K562 (cell line): ENCODE results near the gene USP22. TPM values are rescaled to one million over a fixed set of nuclear protein-coding genes. Genes with fewer than 3 reads are reported as not detected.

ENCODE experiments used
- ATAC-seq: fragments of 200-7000 bp; cut with Tn5 transposase; 3 replicates; pipeline ENCODE4 v1.9.1; 2020; ENCODE audit warnings: moderate library complexity
- BruUV-seq: library from RNA; stranded (reverse); fragments of 400-500 nt; replicated peaks from 2 replicates; lab custom pipeline; 2021; lab: Mats Ljungman, UMichigan
- CTCF ChIA-PET: fragments of 300-600 bp; formaldehyde crosslinking; extraction: SDS; loops from one replicate; lab custom pipeline; 2021; ENCODE audit warnings: low intra/inter-chr PET ratio; lab: Yijun Ruan, JAX
- POLR2A ChIA-PET: fragments of 300-600, 350-650 bp; sonication (Branson Sonifier 250); formaldehyde crosslinking; extraction: SDS; loops from one replicate; lab custom pipeline; 2021; ENCODE audit warnings: antibody characterized with exemption, inconsistent platforms; lab: Yijun Ruan, JAX
- DNase-seq, 4 experiments: peaks; one replicate each; pipeline versions ENCODE4 v3.0.0 to v3.0.0-alpha.2; 2011 to 2018; ENCODE audit warnings: low spot score in 3 of 4, mixed read lengths in 3 of 4; ENCODE audit errors: extremely low read depth in 1 of 4
- FAIRE-seq: peaks from 2 replicates; lab custom pipeline; 2011; peaks lifted over from hg19 to GRCh38; lab: Jason Lieb, UNC
- H2AFZ ChIP-seq: 2 replicates; pipeline ENCODE4 v1.6.0; 2011; ENCODE audit warnings: low read depth, low read length, control low read depth, inconsistent platforms
- H3K27ac ChIP-seq: fragments of 200-600 bp; 3 replicates; pipeline ENCODE4 v1.8.0; 2011; ENCODE audit warnings: low read depth, mild to moderate bottlenecking, control low read depth, inconsistent platforms, low read length, moderate library complexity, mixed read lengths; ENCODE audit errors: extremely low read depth
- H3K27me3 ChIP-seq, 2 experiments: fragments of 300-600 bp in 1 of 2; 2 replicates in 1 of 2; 3 replicates in 1 of 2; pipeline versions ENCODE4 v1.6.0 to v1.8.0; 2011; ENCODE audit warnings: inconsistent platforms in 2 of 2, low read length in 2 of 2, mild to moderate bottlenecking in 1 of 2, mixed read lengths in 1 of 2, moderate library complexity in 1 of 2; ENCODE audit not compliant: control insufficient read depth in 2 of 2, insufficient read depth in 2 of 2
- H3K36me3 ChIP-seq: fragments of 300-600 bp; 3 replicates; pipeline ENCODE4 v1.8.0; 2011; ENCODE audit warnings: mild to moderate bottlenecking, low read length, inconsistent platforms; ENCODE audit not compliant: control insufficient read depth, insufficient read depth
- H3K4me1 ChIP-seq, 2 experiments: fragments of 200-600 bp in 1 of 2; replicated peaks in 1 of 2; 2 replicates in 1 of 2; 3 replicates in 1 of 2; pipeline versions ENCODE4 v1.5.1 to v1.8.0; 2011; ENCODE audit warnings: inconsistent platforms in 2 of 2, low read length in 2 of 2, mild to moderate bottlenecking in 1 of 2, mixed read lengths in 1 of 2, moderate library complexity in 1 of 2; ENCODE audit not compliant: control insufficient read depth in 2 of 2, insufficient read depth in 2 of 2
- H3K4me2 ChIP-seq: 2 replicates; pipeline ENCODE4 v1.6.1; 2011; ENCODE audit warnings: low read length, control low read depth, inconsistent platforms, mixed read lengths; ENCODE audit not compliant: insufficient read depth
- H3K4me3 ChIP-seq: fragments of 200-600 bp; sonication (generic), shearing (Covaris generic); 2 replicates; pipeline ENCODE4 v1.5.1; 2016; ENCODE audit warnings: control low read depth, inconsistent platforms
- H3K79me2 ChIP-seq: fragments of 200-600 bp; 3 replicates; pipeline ENCODE4 v1.8.0; 2011; ENCODE audit warnings: low read length, inconsistent platforms; ENCODE audit not compliant: control insufficient read depth, insufficient read depth
- H3K9ac ChIP-seq, 2 experiments: 2 replicates each; pipeline versions ENCODE4 v1.6.0 to v1.6.1; 2011; ENCODE audit warnings: low read depth in 2 of 2, low read length in 2 of 2, control low read depth in 1 of 2, inconsistent platforms in 1 of 2, mild to moderate bottlenecking in 1 of 2, mixed read lengths in 1 of 2; ENCODE audit not compliant: insufficient read depth in 1 of 2
- H3K9me1 ChIP-seq: one replicate; pipeline ENCODE4 v1.6.0; 2011; ENCODE audit warnings: inconsistent platforms, mild to moderate bottlenecking, low read length, moderate library complexity; ENCODE audit not compliant: control insufficient read depth, insufficient read depth
- H3K9me3 ChIP-seq: replicated peaks from 2 replicates; pipeline ENCODE4 v1.5.1; 2011; ENCODE audit warnings: low read depth, low read length, inconsistent platforms; ENCODE audit not compliant: control insufficient read depth, insufficient read depth
- H4K20me1 ChIP-seq: replicated peaks from 2 replicates; pipeline ENCODE4 v1.6.1; 2011; ENCODE audit warnings: low read length, inconsistent platforms, mixed read lengths; ENCODE audit not compliant: control insufficient read depth, insufficient read depth
- HNRNPUL1 ChIP-seq: fragments of 200-400 bp; formaldehyde crosslinking; IDR thresholded peaks from 2 replicates; pipeline ENCODE4 v1.6.1; 2017; ENCODE audit warnings: low read length
- KDM2B ChIP-seq: fragments of 250-450 bp; sonication (Bioruptor Pico); IDR thresholded peaks from 2 replicates; pipeline ENCODE4 v1.8.0; 2021; ENCODE audit warnings: mild to moderate bottlenecking, moderate library complexity
- KLF16 ChIP-seq: IDR thresholded peaks from 2 replicates; pipeline ENCODE4 v1.6.1; 2016; ENCODE audit warnings: antibody characterized with exemption
- MAZ ChIP-seq, 2 experiments: fragments of 450-650 bp in 1 of 2; sonication (generic) in 1 of 2; formaldehyde crosslinking; IDR thresholded peaks in 1 of 2; conservative IDR thresholded peaks in 1 of 2; 2 replicates each; pipeline versions ENCODE4 v1.4.0 to v1.5.0; 2020; ENCODE audit warnings: mild to moderate bottlenecking in 1 of 2, missing genetic modification reagents in 1 of 2
- NEUROD1 ChIP-seq: fragments of 150-350 bp; IDR thresholded peaks from 2 replicates; pipeline ENCODE4 v1.6.1; 2014; ENCODE audit warnings: borderline replicate concordance, low read length, low read depth; ENCODE audit not compliant: partially characterized antibody
- PTRF ChIP-seq: fragments of 450-650 bp; IDR thresholded peaks from 2 replicates; pipeline ENCODE4 v1.6.1; 2016; ENCODE audit warnings: mild to moderate bottlenecking, missing genetic modification characterization, missing compliant biosample characterization
- RAD51 ChIP-seq: fragments of 450-650 bp; IDR thresholded peaks from 2 replicates; pipeline ENCODE4 v1.7.1; 2016; ENCODE audit warnings: low read depth, mild to moderate bottlenecking, borderline replicate concordance
- SIN3B ChIP-seq: fragments of 450-650 bp; IDR thresholded peaks from 2 replicates; pipeline ENCODE4 v1.6.1; 2017; ENCODE audit warnings: low read depth, mild to moderate bottlenecking, moderate library complexity
- ZC3H8 ChIP-seq: fragments of 450-650 bp; IDR thresholded peaks from 2 replicates; pipeline ENCODE4 v1.6.1; 2017
- ZNF140 ChIP-seq: fragments of 250-450 bp; sonication (Bioruptor Pico); IDR thresholded peaks from 2 replicates; pipeline ENCODE4 v1.8.0; 2021; ENCODE audit warnings: moderate library complexity, mild to moderate bottlenecking, inconsistent platforms
- ZNF175 ChIP-seq: fragments of 200-800 bp; sonication (Bioruptor generic); IDR thresholded peaks from 2 replicates; pipeline ENCODE4 v1.6.1; 2016; ENCODE audit warnings: low read depth, mild to moderate bottlenecking, missing genetic modification characterization, missing compliant biosample characterization
- WGBS: fragments of 100-300 bp; shearing (Covaris generic); methylation state at CpG from one replicate; pipeline ENCODE4 v1.1.6; 2016; ENCODE audit warnings: low coverage, mixed read lengths; ENCODE audit not compliant: insufficient coverage; ENCODE audit errors: missing lambda C conversion rate; 5-methylcytosine and 5-hydroxymethylcytosine counted together
- in situ Hi-C: fragments of 300-500 bp; cut with MboI; formaldehyde crosslinking; loops from 4 replicates; pipeline ENCODE4 v1.15.0; 2018; ENCODE audit warnings: inconsistent platforms, mixed read lengths
- intact Hi-C: fragments of 100-400 bp; cut with micrococcal nuclease; formaldehyde crosslinking; loops from 2 replicates; pipeline ENCODE4 v1.14.2; 2022
- polyA plus RNA-seq, 8 experiments: library from polyadenylated mRNA; depleted of rRNA in 4 of 8; stranded (reverse) in 5 of 8; unstranded in 3 of 8; fragments of >200 nt; fragmentation: Nextera tagmentation in 2 of 8; fragmentation: Illumina TruSeq in 1 of 8; extraction: Ambion mirVana in 2 of 8; extraction: Trizol in 1 of 8; gene quantifications; 2 replicates each; pipeline versions ENCODE4 v1.2.1 to v1.2.3, GENCODE V29; 2011 to 2014; ENCODE audit warnings: inconsistent platforms in 1 of 8, missing spikeins in 1 of 8
- total RNA-seq, 7 experiments: library from RNA; depleted of rRNA in 6 of 7; stranded (reverse); fragments of >200 nt in 6 of 7; fragmentation: Illumina TruSeq in 2 of 7; extraction: Trizol in 2 of 7; gene quantifications; 2 replicates each; pipeline versions ENCODE4 v1.2.1 to v1.2.3, GENCODE V29; 2011 to 2021; ENCODE audit warnings: low replicate concordance in 1 of 7

The USP22 gene
- total and polyA plus RNA-seq, 9 of the 15 experiments (the other 6 are each of a cell fraction or from before 2014, with no cell fraction given): 6.5 to 113 (median 58.9) TPM

DNA sequence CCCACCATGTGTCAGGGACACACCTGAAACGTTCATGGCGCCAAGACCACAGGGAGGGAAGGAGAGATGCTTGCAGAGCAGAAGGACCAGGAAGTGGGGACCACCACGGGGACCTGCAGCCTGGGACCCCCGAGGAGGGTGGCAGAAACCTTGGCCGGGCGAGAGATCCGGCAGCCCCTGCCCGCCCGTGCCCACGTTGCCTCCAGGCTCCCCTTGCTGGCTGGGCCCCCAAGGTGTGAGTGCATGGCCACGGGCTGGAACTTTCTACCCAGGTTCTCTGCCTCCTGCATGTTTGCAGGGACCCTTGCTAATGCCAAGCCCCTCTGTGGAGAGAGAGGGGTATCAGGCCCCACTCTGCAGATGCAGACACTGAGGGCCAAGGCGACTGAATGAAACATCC, 50.4 kb downstream of the USP22 start:
- Histone ChIP-seq H3K9me3 (no peaks in the 10 kb centered on the region), H2AFZ (no peak overlapping the region), H3K4me1 (peaks cover 0 to 15% of the 10 kb centered on the region in 2 experiments; a peak in 2 of 5 replicates), H3K4me2 (no peak overlapping the region), H3K27ac (no peak overlapping the region), H3K79me2 (no peaks in the 10 kb centered on the region)
- POLR2A ChIA-PET: interaction anchor here (0.8 to 1.0 kb wide), 2 partner anchors 10 to 15 kb away, joined by 4 to 5 read pairs; no protein-coding TSS in a partner anchor
- ATAC-seq: no peak
- CTCF ChIA-PET: no interaction called here
- in situ Hi-C loops: no loop called here
- TF ChIP-seq MAZ (CRISPR knock-in tag; conservative IDR thresholded peaks at IDR 0.05 in 1 of 2, IDR thresholded peaks at IDR 0.05 in 1 of 2) (no peak), SIN3B (no peak), HNRNPUL1 (no peak)
- TF ChIP-seq, all 486 proteins: peak for 0
- Histone ChIP-seq H3K27me3 (no peaks in the 10 kb centered on the region), H3K9me1 (no peaks in the 10 kb centered on the region), H3K9ac (no peak overlapping the region), H4K20me1 (no peaks in the 10 kb centered on the region), H3K4me3 (no peak overlapping the region), H3K36me3 (no peaks in the 10 kb centered on the region)
- BruUV-seq: no TSS peak
- WGBS: 17% methylated on average over 5 of the region's 12 CpGs
- intact Hi-C loops: loop anchor here (2.0 to 5.0 kb wide), 2 partner anchors 48 to 190 kb away; no protein-coding TSS in a partner anchor
- FAIRE-seq: no peak
- no peak for DNase-seq

DNA sequence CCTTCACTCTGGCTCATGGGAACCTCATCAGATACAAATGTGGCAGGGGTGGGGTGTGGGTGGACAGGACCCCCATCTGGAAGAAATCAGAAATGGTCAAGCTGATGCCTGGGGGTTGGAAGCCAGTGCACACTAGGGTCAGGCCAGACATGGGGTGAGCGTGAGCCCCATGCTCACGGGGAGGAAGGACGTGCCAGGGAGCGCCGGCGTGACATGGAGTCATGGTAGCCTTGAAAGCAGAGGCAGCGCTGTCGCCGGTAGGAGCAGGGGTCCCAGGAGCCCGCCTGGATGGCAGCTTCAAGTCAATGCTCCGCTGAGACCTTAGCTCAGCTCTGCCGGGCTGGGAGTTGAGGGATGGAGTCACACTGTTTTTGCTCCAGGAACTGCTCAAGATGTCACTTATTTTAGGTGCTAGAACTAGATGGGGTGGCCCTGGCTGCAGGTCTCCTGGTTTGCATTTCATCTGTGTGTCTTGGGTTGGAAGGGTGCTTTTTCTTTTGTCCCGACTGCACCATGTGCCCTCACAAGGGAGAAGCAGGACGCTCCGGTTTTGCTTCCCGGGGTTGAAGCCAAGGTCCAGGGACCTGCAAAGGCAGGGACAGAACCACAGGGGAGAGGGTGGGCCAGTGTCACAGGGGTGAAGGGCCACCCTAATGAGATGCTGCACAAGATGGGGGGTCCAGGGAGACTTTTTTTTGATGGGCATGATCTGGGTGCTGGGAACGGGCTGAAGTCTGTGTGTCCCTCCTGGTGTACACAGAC, 51.4 kb downstream of the USP22 start:
- no peak overlapping the region for H3K4me2 ChIP-seq
- POLR2A ChIA-PET: no interaction called here
- no peak for DNase-seq
- H4K20me1 ChIP-seq: no peaks in the 10 kb centered on the region
- no peaks in the 10 kb centered on the region for H3K9me3 ChIP-seq
- no peak overlapping the region for H3K27ac ChIP-seq
- no TSS peak for BruUV-seq
- H3K79me2 ChIP-seq: no peaks in the 10 kb centered on the region
- CTCF ChIA-PET: no interaction called here
- H3K4me3 ChIP-seq: no peak overlapping the region
- in situ Hi-C loops (no loop called here), intact Hi-C loops (loop anchor here (2.0 to 5.0 kb wide), 2 partner anchors 47 to 189 kb away; no protein-coding TSS in a partner anchor)
- H3K9ac ChIP-seq: no peak overlapping the region
- H3K9me1 ChIP-seq: no peaks in the 10 kb centered on the region
- WGBS: 21% methylated on average over 7 of the region's 17 CpGs
- no peak for ATAC-seq
- peaks cover 0 to 10% of the 10 kb centered on the region in 2 experiments; a peak in 2 of 5 replicates for H3K4me1 ChIP-seq
- no peaks in the 10 kb centered on the region for H3K27me3 ChIP-seq
- H2AFZ ChIP-seq: no peak overlapping the region
- FAIRE-seq: no peak
- H3K36me3 ChIP-seq: no peaks in the 10 kb centered on the region
- TF ChIP-seq PTRF (no peak), KLF16 (no peak), RAD51 (no peak), KDM2B (CRISPR knock-in tag) (no peak), NEUROD1 (no peak), ZNF140 (CRISPR knock-in tag) (no peak), ZC3H8 (no peak), ZNF175 (no peak)
